Cardiac septum (tissue), 1 donor: Measurements from ENCODE around the gene MED27. TPM values are rescaled to one million over a fixed set of nuclear protein-coding genes. Genes with fewer than 3 reads are reported as not detected.

Source experiments
- DNase-seq: peaks from one replicate; pipeline ENCODE4 v3.0.0-alpha.2; 2020; ENCODE audit warnings: low spot score
- intact Hi-C: fragments of 100-400 bp; cut with DNase I; formaldehyde crosslinking; loops from one replicate; pipeline ENCODE4 v1.14.0; 2022
- long read RNA-seq: library from polyadenylated mRNA; unstranded; transcript quantifications from one replicate; pipeline ENCODE4 v2.0.0, GENCODE V29; 2021
- total RNA-seq: library from RNA; stranded (reverse); fragmentation: NEBNext Ultra II Directional; extraction: Animal tissue kit (Norgen Biotek cat#: 25700); gene quantifications from one replicate; pipeline ENCODE4 v1.2.1, GENCODE V29; 2021
- donor health status: DM: no; HTN: no; CAD: no.

The MED27 gene, protein sequence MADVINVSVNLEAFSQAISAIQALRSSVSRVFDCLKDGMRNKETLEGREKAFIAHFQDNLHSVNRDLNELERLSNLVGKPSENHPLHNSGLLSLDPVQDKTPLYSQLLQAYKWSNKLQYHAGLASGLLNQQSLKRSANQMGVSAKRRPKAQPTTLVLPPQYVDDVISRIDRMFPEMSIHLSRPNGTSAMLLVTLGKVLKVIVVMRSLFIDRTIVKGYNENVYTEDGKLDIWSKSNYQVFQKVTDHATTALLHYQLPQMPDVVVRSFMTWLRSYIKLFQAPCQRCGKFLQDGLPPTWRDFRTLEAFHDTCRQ
- total RNA-seq: 19.2 TPM
- long read RNA-seq, transcript MED27-201 (8 exons, 1,431 nt): major isoform, 25 of 29 reads
- long read RNA-seq, partial matches to known transcripts: 0 of 29 reads
- long read RNA-seq, other reads (novel, unspliced or antisense): 4 of 29 reads

DNA sequence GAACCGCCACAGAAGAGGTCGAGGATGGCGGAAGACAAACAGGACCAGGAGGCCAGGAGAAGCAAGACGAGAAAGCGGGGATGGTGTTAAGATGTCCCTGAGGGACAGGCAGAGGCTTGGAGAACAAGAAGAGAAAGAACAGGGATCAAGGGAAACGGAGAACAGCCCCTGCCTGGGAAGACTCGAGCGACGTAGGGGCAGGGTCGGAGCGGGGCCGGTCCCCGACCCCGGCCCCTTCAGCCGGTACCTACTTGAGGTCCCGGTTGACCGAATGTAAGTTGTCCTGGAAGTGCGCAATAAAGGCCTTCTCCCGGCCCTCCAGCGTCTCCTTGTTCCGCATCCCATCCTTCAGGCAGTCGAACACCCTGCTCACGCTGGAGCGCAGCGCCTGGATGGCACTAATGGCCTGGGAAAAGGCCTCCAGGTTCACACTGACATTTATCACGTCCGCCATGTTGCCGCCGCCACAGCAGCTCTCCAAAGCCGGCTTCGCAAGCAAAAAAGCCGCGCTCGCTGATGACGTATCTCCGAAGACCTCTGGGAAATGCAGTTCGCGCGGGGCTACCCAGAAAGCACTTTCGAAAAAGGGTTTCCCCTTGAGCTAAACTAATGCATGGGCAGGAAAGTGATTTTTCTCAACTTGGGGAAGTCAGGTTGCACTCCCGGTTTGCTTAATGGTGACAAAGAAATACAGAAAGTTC is at the start of gene MED27:
Gene MED27 (minus strand): TSS at position 477 of the 701 bp plus-strand sequence. CDS start 23 bp downstream, at position 454.
- peak; percentile 95 for DNase-seq
- intact Hi-C loops: loop anchor here (5.0 kb wide), 1 partner anchor 158 kb away; no protein-coding TSS in a partner anchor

- intact Hi-C loops: no loop called here
- no peak for DNase-seq
These were observed 48.3 kb upstream of the MED27 start for GRCh38 chr9:132127888-132128534.

DNA sequence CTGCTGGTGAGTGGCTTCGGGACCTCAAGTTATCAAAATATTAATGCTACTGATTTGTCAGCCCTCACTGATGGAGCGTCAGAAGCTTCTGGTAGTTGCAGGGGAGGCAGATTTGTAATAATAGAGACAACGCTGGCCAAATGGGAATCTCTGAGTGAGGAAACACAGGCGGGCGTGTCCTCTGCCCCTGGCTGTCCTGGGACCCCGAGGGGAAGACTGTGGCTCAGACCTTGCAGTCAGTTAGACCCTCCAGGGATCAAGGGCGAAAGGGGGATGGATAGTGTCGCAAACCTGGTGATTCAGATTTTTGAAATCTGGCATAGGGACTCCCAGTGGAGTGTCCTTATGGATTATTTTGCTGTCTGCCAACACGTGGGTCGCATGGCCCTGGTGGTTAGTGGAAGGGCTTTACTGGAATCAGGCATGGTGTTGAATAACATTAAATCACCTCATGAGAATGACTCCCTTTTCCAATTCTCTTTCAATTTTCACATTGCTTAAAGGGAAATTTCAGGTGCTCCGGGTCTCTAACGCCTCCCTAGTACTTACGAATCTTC is 47.1 kb upstream of the MED27 start:
- no peak for DNase-seq
- intact Hi-C loops: no loop called here

DNA sequence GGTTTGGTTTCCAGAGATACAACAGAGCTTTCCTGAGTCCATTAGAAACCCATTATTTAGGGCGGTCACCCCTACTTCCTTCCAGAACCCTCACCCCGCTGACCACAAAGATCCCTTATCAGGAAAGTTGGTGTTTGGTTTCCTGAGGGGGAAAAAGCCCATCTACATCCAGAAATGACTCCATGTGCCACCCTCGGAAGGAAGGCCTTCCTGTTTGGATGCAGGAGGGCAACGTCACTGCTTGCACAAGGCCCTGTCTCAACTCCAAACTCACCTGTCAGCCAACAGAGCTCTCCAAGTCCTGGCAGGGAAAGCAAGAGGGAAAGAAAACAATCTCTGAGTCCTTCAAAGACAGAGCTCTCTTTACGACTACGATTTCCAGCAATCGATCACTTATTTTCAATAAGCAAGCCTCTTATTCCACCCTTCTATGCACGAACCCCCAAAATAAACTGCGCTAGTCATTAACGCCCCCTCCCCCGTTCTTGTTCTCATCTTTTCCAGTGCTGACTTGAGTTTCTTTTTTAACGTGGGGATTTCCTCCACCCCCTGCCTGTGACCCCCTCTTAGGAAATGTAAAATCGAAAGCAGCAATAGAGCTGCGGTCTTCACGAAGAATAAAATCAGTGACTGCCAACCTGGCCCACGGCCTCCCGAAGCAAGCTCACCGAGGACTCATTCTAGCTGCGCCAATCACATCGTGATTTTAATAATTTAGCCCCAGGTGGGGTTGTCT is 46.4 kb upstream of the MED27 start:
- intact Hi-C loops: no loop called here
- DNase-seq: no peak

- no peak for DNase-seq
- intact Hi-C loops: no loop called here
These were observed 45.7 kb upstream of the MED27 start for GRCh38 chr9:132125361-132125760.

DNA sequence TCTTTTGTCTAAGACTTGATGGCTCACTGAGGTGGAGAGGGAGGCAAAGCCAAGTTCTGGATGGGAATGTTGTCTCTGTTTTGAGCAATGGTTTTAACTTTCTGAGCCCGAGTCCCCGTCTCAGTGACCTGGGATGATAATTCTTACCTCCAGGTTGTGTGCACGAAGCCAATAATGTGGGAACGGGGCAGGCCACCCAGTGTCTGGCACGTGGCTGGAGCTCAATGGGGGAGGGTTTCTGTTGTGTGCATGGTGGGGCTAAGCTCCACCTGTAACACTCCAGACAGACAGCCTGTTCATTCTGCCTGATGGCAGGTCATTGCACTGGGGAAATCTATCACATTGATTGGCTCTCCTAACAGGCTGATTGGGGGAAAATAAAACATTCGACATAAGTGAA is 45.1 kb upstream of the MED27 start:
- intact Hi-C loops: no loop called here
- DNase-seq: no peak

DNA sequence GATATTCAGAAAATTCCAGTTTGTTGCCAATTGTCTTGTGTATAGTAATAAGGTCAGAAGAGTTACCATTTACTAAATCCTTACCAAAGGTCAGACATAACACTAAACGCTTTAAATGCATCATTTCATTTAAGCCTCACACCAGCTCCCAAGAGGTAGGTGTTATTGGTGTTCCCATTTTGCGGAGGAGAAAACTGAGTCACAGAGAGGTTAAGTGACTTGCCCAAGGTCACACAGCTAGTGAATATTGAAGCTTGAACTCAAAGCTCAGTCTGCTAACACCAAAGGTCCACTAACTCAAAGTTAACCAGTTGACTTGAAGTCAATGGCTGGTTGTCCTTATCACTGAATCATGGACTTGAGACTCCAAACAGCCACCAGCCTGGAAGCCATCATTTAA is 41.4 kb upstream of the MED27 start:
- intact Hi-C loops: no loop called here
- DNase-seq: no peak

- intact Hi-C loops: loop anchor here (10.0 kb wide), 1 partner anchor 343 kb away; no protein-coding TSS in a partner anchor
- DNase-seq: no peak
These were observed 38.0 kb upstream of the MED27 start for GRCh38 chr9:132117694-132118093.

GRCh38 chr9:132116583-132116982 is 36.9 kb upstream of the MED27 start:
- intact Hi-C loops: loop anchor here (10.0 kb wide), 1 partner anchor 342 kb away; no protein-coding TSS in a partner anchor
- no peak for DNase-seq

- intact Hi-C loops: loop anchor here (10.0 kb wide), 1 partner anchor 339 kb away; no protein-coding TSS in a partner anchor
These were observed 34.5 kb upstream of the MED27 start for GRCh38 chr9:132114102-132114707.

DNA sequence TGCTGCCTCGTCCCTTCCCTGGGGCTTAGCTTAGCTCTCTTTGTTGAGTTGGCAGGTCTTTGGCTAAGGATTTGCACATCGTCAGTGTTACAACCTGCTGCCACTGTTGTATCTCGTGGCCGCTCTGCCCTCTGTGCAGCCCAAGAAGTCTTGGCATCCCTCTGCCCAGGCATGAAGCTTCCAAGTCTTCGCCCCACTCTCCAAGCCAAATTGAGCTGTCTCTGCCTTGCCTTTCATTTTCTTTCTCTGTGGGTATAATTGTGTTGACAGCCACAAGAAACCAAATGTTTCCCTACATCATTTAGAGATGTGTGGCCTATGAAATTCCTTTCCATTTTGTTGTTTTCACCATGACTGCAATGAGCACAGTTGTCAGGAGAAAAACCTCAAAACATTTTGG is 29.6 kb upstream of the MED27 start:
- no peak for DNase-seq
- intact Hi-C loops: no loop called here

More at GRCh38 chr9:132114102-132114707, 34.5 kb upstream of the MED27 start:
- no peak for DNase-seq

DNA sequence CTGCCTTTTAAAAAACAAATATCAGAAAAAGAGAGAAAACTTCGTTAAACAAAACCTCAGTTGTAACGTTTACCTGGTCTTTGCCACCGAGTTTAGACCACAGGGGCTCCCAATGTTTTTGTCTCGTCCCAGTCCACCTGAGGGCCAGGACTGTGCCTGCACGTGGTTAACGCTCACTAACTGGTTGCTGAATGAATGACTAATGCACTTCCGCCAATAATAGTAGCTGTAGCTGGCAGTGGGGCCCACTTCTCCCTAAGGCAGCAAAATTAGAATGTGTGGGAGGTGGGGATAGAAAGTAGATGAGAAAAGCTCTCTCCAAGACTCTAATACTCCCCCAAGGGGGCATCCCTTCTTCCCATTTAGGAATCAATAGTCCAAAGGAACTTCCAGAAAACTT is 29.1 kb upstream of the MED27 start:
- no peak for DNase-seq
- intact Hi-C loops: no loop called here

- intact Hi-C loops: no loop called here
- no peak for DNase-seq
These were observed 20.2 kb upstream of the MED27 start for GRCh38 chr9:132099741-132100407.

GRCh38 chr9:132099167-132099566 is 19.5 kb upstream of the MED27 start:
- DNase-seq: no peak
- intact Hi-C loops: no loop called here

DNA sequence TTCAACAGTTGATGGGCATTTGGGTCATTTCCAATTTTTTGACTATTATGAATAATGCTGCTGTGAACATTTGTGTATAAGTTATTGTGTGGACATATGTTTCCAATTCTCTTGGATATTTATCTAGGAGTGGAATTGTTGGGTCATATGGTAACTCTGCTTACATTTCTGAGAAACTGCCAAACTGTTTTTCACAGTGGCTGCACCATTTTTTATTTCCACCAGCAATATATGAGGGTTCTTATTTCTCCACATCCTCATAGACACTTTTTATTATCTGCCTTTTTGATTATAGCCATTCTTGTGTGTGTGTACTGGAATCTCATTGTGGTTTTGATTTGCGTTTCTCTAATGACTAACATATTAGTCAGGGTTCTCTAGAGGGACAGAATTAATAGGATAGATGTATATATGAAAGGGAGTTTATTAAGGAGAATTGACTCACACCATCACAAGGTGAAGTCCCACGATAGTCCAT is 14.7 kb upstream of the MED27 start:
- no peak for DNase-seq
- intact Hi-C loops: no loop called here

GRCh38 chr9:132090771-132091170 is 11.1 kb upstream of the MED27 start:
- intact Hi-C loops: no loop called here

GRCh38 chr9:132087438-132088030 is 7.9 kb upstream of the MED27 start:
- intact Hi-C loops: no loop called here

More at GRCh38 chr9:132090771-132091170, 11.1 kb upstream of the MED27 start:
- DNase-seq: no peak

DNA sequence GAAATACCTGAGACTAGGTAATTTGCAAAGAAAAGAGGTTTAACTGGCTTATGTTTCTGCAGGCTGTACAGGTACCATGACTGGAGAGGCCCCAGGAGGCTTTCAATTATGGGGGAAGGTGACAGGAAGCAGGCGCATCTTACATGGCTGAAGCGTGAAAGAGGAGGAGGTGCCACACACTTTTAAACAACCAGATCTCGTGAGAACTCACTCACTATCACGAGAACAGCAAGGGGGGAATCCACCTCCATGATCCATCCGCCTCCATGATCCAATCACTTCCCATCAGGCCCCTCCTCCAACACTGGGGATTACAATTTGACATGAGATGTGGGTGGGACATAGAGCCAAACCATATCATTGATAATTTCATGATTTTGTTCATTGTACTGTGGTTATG is 2.5 kb upstream of the MED27 start:
- no peak for DNase-seq
- intact Hi-C loops: no loop called here

More at GRCh38 chr9:132087438-132088030, 7.9 kb upstream of the MED27 start:
- DNase-seq: no peak
